HG02623 (cell line): ENCODE data around the gene IFITM10.

Source experiments
- ATAC-seq: cut with Tn5 transposase; IDR thresholded peaks from one replicate; pipeline ENCODE4 v1.9.1; 2021; ENCODE audit warnings: moderate library complexity; ENCODE audit not compliant: unreplicated experiment

Gene IFITM10

GRCh38 chr11:1727096-1727690, 23.2 kb downstream of the IFITM10 start:
- ATAC-seq = no peak

DNA sequence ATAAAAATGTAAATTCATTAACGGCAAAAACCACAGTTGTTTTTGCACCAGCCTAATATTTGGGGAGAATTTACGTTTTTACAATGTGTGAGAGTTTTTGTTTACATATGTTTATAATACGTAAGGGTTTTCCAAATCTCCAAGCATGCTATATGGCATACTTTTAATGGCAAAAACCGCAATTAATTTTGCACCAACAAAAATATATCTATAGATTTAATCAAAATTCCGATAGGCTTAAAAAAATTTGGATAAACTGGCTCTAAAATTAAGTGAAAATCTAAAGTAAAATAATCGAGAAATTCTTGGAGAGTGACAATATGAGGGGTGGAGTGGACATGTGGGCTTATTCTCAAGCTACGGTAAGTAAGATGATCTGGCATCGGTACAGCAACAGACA, 30.6 kb downstream of the IFITM10 start:
- ATAC-seq = no peak

- no peak for ATAC-seq
These were observed 32.1 kb downstream of the IFITM10 start for GRCh38 chr11:1718326-1718725.

- ATAC-seq = no peak
These were observed 32.6 kb downstream of the IFITM10 start for GRCh38 chr11:1717745-1718144.

GRCh38 chr11:1714908-1715885, 35.2 kb downstream of the IFITM10 start:
- ATAC-seq = no peak

DNA sequence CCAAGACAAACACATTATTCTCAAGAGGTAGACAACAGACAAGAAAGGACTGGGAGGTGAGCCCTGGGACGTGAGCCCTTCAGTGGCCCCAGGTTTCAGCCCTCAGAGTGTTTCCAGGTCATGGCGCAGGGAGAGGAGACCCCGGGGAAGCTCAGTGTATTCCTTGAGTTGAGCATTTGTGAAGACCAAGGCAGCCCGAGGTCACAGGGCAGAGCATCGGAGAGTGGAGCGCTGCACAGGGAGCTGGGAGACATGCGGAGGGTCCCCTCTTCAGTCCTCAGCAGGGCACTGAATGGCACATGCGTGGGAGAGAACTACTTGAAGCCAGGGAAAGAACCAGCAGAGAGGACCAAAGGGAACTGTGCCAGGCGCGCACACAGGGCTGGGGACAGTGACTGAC, 41.7 kb downstream of the IFITM10 start:
- ATAC-seq = no peak

- ATAC-seq = no peak
These were observed 42.6 kb downstream of the IFITM10 start for GRCh38 chr11:1707751-1708150.

DNA sequence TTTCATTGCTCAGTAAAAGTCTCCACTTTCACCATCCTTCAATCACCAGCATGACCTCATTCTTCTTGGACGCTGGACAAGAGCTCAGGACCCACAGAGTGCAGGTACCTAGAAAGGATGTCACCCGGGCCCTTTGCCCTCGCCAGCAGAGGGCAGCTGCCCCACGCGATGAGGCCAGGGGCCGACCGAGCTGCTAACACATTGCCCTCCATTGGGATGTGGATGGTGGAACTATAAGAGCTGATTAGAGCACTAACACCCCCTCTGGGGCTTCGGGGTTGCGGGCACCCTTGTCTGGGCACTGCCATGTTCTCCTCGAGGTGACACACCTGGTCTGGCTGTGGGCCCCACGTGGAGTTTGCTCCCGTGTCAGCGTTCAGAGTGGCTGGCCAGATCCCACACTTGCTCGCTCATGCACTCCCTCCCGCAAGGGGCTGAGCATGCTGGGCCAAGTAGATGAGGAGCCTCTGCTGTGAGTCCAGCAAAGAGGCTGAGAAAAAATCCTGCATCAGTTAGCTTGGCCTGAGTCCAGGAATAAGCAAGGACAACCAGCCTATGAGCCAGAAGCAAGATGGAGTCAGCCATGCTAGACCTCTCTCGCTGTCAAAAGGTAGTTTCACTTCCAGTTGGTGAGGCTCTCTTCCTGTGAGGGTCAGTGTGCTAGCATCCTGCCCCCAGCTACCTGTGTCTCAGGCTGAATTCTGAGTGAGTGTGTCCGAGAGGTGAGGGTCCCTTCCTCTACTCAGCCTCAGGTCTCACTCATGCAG, 43.6 kb downstream of the IFITM10 start:
- ATAC-seq = no peak

DNA sequence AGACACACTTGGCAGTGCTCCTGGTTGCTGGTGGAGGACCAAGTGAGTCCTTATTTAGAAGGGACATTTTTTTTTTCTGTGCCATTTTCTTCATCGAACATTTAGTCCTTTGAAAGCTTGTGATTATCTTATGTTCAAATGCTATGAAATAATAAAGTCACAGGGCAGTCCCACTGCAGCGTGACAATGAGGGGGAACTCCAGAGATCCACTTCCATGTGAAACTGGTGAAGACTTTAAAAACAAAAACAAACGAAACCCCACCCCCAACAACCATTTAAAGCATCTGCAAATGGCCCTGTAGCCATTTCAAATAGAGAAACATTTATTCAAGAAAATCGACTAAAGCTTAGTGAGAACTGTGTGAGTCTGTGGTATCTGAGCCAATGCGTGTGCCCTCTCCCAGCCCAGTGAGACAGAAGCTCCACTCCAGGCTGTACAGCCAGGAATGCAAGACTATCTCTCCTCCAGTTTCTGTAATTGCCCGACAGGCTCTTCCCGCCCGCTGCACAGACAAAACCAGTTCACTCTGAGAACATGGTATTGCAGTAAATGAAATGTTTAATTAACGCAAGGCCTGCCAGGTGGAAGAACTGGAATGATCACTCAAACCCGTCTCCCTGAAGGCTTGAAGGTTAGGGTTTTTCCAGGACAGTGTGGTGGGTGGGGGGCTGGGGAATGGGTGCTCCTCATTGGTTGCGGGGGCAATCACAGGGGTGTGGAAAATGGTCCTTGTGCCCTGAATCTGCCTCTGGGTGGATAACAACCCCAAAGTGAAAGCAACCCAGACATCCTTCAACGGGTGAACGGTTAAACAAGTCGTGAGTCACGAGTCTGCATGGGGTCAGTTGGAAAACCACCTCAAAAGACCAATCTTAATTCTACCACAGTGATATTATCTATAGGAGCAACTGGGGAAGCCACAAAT, 45.0 kb downstream of the IFITM10 start:
- no peak for ATAC-seq

GRCh38 chr11:1703146-1703545, 47.2 kb downstream of the IFITM10 start:
- ATAC-seq = no peak

DNA sequence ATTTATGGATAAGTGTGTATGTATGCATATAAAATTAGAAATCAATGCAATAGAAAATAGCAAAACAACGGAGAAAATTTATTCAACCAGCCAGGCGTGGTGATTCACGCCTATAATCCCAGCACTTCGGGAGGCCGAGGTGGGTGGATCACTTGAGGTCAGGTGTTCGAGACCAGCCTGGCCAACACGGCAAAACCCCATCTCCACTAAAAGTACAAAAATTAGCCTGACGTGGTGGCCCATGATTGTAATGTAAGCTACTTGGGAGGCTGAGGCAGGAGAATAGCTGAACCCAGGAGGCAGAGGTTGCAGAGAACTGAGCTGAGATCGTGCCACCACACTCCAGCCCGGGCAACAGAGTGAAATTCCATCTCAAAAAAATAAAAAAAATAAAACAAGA, 47.9 kb downstream of the IFITM10 start:
- no peak for ATAC-seq

DNA sequence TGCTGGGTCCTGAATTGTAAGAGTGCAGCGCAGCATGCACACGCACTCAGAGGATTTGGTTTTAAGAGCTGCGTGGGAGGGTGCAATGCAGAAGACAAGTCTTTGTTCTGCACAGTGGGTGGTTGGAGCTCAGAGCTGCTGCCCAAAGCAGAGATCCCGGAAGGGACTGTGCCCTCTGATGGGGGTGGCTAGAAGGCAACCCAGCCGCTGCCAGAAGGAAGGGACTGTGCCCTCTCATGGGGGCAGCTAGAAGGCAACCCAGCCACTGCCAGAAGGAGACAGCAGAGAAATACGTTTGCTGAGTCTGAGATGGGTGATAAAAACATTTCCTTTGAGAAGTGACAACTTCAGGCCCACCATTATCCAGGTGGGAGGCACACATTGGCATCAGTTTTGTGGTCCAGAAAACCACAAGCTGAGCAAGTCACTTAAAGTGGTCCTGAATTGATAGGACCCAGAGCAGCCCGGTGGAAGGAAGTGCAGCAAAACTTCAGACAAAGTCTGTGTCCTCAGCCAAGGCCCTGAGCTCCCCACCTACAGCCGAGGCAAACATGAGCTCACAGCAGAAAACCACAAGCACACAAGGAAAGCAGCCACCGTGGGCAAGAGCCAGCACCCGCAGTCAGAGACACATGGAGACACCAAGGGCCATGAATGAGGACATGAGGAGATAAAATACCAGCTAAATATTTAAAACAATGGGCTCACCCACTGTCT, 49.1 kb downstream of the IFITM10 start:
- ATAC-seq = no peak

DNA sequence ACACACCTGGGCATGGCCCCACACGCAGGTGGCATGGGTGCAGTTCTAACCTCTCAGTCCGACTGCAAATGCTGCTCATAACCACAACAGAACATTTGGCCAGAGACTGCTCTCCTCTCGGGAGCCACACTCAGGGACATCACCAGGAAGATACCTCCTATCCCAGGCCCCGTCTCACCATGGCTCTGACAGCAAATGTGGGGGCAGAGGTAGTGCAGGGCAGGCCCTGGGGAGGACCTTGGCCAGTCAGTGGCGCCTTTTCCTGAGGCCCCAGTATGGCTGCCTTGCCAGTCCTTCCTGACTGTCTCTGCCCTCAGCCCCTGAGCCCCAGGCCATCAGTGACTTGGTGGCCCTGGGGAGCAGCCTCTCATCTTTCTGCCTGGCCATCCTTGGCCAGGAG, 50.6 kb downstream of the IFITM10 start:
- no peak for ATAC-seq

- no peak for ATAC-seq
These were observed 53.5 kb downstream of the IFITM10 start, which contains the start of gene KRTAP5-6 for GRCh38 chr11:1696608-1697570. Gene KRTAP5-6 (plus strand): TSS chr11:1697195. CDS start chr11:1697246, 51 bp downstream.

- ATAC-seq = no peak
These were observed 54.8 kb downstream of the IFITM10 start for GRCh38 chr11:1695548-1696108.

DNA sequence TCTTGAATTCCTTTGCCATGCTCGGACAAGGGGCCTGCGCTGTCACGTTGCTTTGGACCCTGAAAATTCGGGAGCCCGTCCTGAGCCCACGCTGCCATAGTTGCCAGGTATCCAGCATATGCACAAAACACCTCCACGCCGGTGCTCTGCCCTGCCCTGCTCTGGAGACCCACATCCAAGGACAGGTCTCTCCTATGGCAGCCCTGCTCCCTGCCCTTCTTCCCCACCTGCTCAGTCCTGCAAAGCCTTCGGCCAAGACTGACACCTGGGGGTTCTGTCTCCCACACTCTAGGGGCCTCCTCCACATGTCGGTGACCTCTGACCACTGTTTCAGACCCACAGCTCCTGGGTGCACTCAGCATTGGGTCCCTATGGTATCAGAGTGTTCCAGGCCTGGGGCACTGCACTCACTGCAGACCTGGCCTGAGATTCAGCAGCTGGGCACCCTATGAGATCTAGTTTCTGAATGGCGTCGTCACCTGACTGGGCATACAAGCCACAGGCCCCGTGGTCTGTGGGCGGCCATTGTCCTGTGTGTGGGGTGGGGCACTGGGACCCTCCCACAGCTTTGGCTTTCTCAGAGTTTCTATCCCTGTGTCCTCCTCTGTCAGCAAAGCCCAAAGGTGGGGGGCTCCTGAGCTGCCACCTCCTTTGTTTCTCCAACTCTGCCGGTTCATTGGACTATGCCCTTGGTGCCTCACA, 55.4 kb downstream of the IFITM10 start:
- ATAC-seq = no peak

GRCh38 chr11:1694064-1694845, 56.1 kb downstream of the IFITM10 start:
- ATAC-seq = no peak
